ENCODE results near the gene POLR3C. TPM values are rescaled to one million over a fixed set of nuclear protein-coding genes. Genes with fewer than 3 reads are reported as not detected.

The POLR3C gene
- total and polyA plus RNA-seq, 11 donors: 5.9 to 22.4 (median 15.1) TPM

DNA sequence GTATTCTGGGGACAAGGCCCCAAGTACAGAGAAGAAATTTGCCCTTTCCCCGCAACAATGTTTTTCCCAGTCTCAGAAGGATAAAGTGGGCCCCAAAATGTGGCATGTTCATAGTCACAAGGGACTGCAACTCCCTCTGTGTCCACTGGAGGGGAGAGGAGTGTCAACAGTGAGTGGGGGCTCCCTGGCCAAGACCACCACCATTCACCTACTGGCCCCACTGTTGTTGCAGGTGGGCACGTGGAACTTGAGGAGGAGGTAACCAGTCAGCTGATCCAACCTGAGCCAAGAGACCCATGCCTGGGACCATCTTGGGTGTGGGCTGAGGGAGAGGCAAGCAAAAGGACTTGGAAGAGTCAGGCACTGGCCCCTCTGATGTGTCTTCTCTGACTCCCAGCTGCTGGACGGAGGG, 22.2 kb downstream of the POLR3C start:
- peaks cover 0 to 61% (median 50%) of the 10 kb centered on the region in 9 donors for H3K36me3 ChIP-seq
- DNase-seq (peak in 1 of 5 donors; percentile 29), ATAC-seq (peak; percentile 33 to 62 (median 52))
- peak overlapping the region in 10 of 12 donors; percentile 32 to 75 (median 68) for H3K4me3 ChIP-seq
- peak overlapping the region; percentile 3 to 85 (median 74) for H3K27ac ChIP-seq
- no peaks in the 10 kb centered on the region for H3K9me3 ChIP-seq
- intact Hi-C loops (cut with DNase I): loop anchor here in 8 of 10 donors (2.0 to 5.0 kb wide), 4 partner anchors 66 to 167 kb away; partner anchors contain the start of genes ITGA10 (in 4 of the 8) and PEX11B (in 2 of the 8)
- TF ChIP-seq, protein P1, sequence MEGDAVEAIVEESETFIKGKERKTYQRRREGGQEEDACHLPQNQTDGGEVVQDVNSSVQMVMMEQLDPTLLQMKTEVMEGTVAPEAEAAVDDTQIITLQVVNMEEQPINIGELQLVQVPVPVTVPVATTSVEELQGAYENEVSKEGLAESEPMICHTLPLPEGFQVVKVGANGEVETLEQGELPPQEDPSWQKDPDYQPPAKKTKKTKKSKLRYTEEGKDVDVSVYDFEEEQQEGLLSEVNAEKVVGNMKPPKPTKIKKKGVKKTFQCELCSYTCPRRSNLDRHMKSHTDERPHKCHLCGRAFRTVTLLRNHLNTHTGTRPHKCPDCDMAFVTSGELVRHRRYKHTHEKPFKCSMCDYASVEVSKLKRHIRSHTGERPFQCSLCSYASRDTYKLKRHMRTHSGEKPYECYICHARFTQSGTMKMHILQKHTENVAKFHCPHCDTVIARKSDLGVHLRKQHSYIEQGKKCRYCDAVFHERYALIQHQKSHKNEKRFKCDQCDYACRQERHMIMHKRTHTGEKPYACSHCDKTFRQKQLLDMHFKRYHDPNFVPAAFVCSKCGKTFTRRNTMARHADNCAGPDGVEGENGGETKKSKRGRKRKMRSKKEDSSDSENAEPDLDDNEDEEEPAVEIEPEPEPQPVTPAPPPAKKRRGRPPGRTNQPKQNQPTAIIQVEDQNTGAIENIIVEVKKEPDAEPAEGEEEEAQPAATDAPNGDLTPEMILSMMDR (IDR thresholded peaks at IDR 0.05): peak in 10 of 12 donors; percentile 39 to 61 (median 52)
- no peak for TF ChIP-seq POLR2A (IDR thresholded peaks at IDR 0.05)
- no peaks in the 10 kb centered on the region for H3K27me3 ChIP-seq
- WGBS, 4 donors: 61 to 79% (median 71%) methylated on average over 3 of the region's 3 CpGs
- H3K4me1 ChIP-seq: peaks cover 0 to 23% (median 13%) of the 10 kb centered on the region in 12 donors

DNA sequence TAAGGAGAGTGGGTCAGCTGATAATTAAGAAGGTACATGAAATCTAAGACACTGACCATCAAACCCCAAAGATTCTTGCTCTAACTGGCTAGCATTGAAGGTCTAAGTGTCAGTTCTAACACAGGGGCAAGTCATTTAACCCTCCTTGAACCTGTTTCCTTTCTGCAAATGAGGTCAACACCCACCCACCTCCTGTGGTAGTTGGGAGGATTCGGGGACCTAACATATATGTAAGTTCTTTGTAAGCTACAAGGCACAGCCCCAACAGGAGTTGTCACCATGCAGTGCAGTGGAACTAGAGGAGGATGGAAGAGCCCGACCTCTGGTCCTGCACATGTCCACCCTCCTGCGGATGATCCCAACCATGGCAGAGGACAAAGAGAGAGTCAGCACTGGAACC, 23.8 kb downstream of the POLR3C start:
- 69 to 81% (median 77%) methylated on average over 3 of the region's 3 CpGs for WGBS, 4 donors
- Histone ChIP-seq H3K4me3 (no peak overlapping the region), H3K27ac (no peak overlapping the region), H3K27me3 (no peaks in the 10 kb centered on the region), H3K9me3 (no peaks in the 10 kb centered on the region), H3K4me1 (peaks cover 0 to 23% (median 13%) of the 10 kb centered on the region in 12 donors), H3K36me3 (peaks cover 0 to 61% (median 50%) of the 10 kb centered on the region in 9 donors)
- no peak for TF ChIP-seq POLR2A (IDR thresholded peaks at IDR 0.05)
- TF ChIP-seq, protein P1 (IDR thresholded peaks at IDR 0.05): no peak
- ATAC-seq (no peak), DNase-seq (no peak)
- intact Hi-C loops (cut with DNase I): loop anchor here in 8 of 10 donors (2.0 to 5.0 kb wide), 4 partner anchors 64 to 165 kb away; partner anchors contain the start of genes ITGA10 (in 4 of the 8) and PEX11B (in 2 of the 8)

- TF ChIP-seq POLR2A (IDR thresholded peaks at IDR 0.05): no peak
- TF ChIP-seq, protein P1 (IDR thresholded peaks at IDR 0.05): peak in 6 of 12 donors; percentile 19 to 36 (median 24)
- peaks cover 0 to 70% (median 63%) of the 10 kb centered on the region in 9 donors for H3K36me3 ChIP-seq
- H3K4me3 ChIP-seq: no peak overlapping the region
- no peak for ATAC-seq
- 71 to 78% (median 73%) methylated on average over 15 of the region's 15 CpGs for WGBS, 4 donors
- intact Hi-C loops (cut with DNase I): loop anchor here in 9 of 10 donors (5.0 to 10.0 kb wide), 5 partner anchors 63 to 163 kb away; partner anchors contain the start of genes ITGA10 (in 4 of the 9), PEX11B (in 2 of the 9), ANKRD34A (in 1 of the 9) and LIX1L (in 1 of the 9)
- no peaks in the 10 kb centered on the region for H3K9me3 ChIP-seq
- H3K4me1 ChIP-seq: peaks cover 0 to 16% (median 11%) of the 10 kb centered on the region in 12 donors
- no peaks in the 10 kb centered on the region for H3K27me3 ChIP-seq
- H3K27ac ChIP-seq: no peak overlapping the region
- DNase-seq: no peak
These were observed 25.6 kb downstream of the POLR3C start for GRCh38 chr1:145849356-145850160.

Data from heart left ventricle (tissue), 16 donors.